ENCODE data around the gene CELSR1.

CELSR1 gene

GRCh38 chr22:46551996-46552395 is 14.6 kb upstream of the CELSR1 start:
- in situ Hi-C loops (cut with MboI; ENCODE audit: low sequenced_read_pairs, unreplicated experiment) = no loop called here

GRCh38 chr22:46551321-46551720 is 13.9 kb upstream of the CELSR1 start:
- in situ Hi-C loops (cut with MboI; ENCODE audit: low sequenced_read_pairs, unreplicated experiment) = no loop called here
- TF ChIP-seq CTCF (IDR thresholded peaks at IDR 0.05; ENCODE audit: borderline replicate concordance, control extremely low read depth, extremely low read depth, insufficient read depth, missing control alignments) = no peak
- DNase-seq (ENCODE audit: low spot score) = no peak

More at GRCh38 chr22:46551996-46552395, 14.6 kb upstream of the CELSR1 start:
- no peak for DNase-seq (ENCODE audit: low spot score)
- TF ChIP-seq CTCF (IDR thresholded peaks at IDR 0.05; ENCODE audit: borderline replicate concordance, control extremely low read depth, extremely low read depth, insufficient read depth, missing control alignments) = no peak

- DNase-seq (ENCODE audit: low spot score) = no peak
- in situ Hi-C loops (cut with MboI; ENCODE audit: low sequenced_read_pairs, unreplicated experiment) = no loop called here
- no peak for TF ChIP-seq CTCF (IDR thresholded peaks at IDR 0.05; ENCODE audit: borderline replicate concordance, control extremely low read depth, extremely low read depth, insufficient read depth, missing control alignments)
Measured at GRCh38 chr22:46549971-46550641, 12.7 kb upstream of the CELSR1 start.

GRCh38 chr22:46549563-46549840 is 12.1 kb upstream of the CELSR1 start:
- DNase-seq (ENCODE audit: low spot score) = no peak
- TF ChIP-seq CTCF (IDR thresholded peaks at IDR 0.05; ENCODE audit: borderline replicate concordance, control extremely low read depth, extremely low read depth, insufficient read depth, missing control alignments) = no peak
- in situ Hi-C loops (cut with MboI; ENCODE audit: low sequenced_read_pairs, unreplicated experiment) = no loop called here

- no peak for TF ChIP-seq CTCF (IDR thresholded peaks at IDR 0.05; ENCODE audit: borderline replicate concordance, control extremely low read depth, extremely low read depth, insufficient read depth, missing control alignments)
- no peak for DNase-seq (ENCODE audit: low spot score)
- in situ Hi-C loops (cut with MboI; ENCODE audit: low sequenced_read_pairs, unreplicated experiment) = no loop called here
Measured at GRCh38 chr22:46547883-46548244, 10.4 kb upstream of the CELSR1 start.

GRCh38 chr22:46547179-46547882 is 9.9 kb upstream of the CELSR1 start:
- no peak for DNase-seq (ENCODE audit: low spot score)
- in situ Hi-C loops (cut with MboI; ENCODE audit: low sequenced_read_pairs, unreplicated experiment) = no loop called here

More at GRCh38 chr22:46547179-46547882, 9.9 kb upstream of the CELSR1 start:
- no peak for TF ChIP-seq CTCF (IDR thresholded peaks at IDR 0.05; ENCODE audit: borderline replicate concordance, control extremely low read depth, extremely low read depth, insufficient read depth, missing control alignments)
